Measurements from ENCODE around the gene XYLT1.
"Not testable (repeated sequence)": the region's sequence is repeated elsewhere in the genome, so short reads cannot be mapped to it uniquely, and the experiment has no call there.

XYLT1 gene

GRCh38 chr16:17470908-17471718 lies at the start of gene XYLT1:
XYLT1 (minus strand) TSS chr16:17470960; CDS start chr16:17470796, 164 bp downstream.
- DNase-seq: no peak

GRCh38 chr16:17520111-17520510 lies 49.4 kb upstream of the XYLT1 start:
- DNase-seq: no peak

GRCh38 chr16:17519101-17519955 lies 48.6 kb upstream of the XYLT1 start:
- no peak for DNase-seq

- no peak for DNase-seq
These were observed 47.7 kb upstream of the XYLT1 start for GRCh38 chr16:17518441-17518840.

- no peak for DNase-seq
These were observed 44.9 kb upstream of the XYLT1 start for GRCh38 chr16:17515421-17516210.

GRCh38 chr16:17512636-17513220 lies 42.0 kb upstream of the XYLT1 start:
- DNase-seq: no peak

- DNase-seq: no peak
These were observed 40.6 kb upstream of the XYLT1 start for GRCh38 chr16:17511340-17511739.

- DNase-seq: no peak
These were observed 39.8 kb upstream of the XYLT1 start for GRCh38 chr16:17510567-17510966.

- no peak for DNase-seq
These were observed 38.4 kb upstream of the XYLT1 start for GRCh38 chr16:17509194-17509593.

- no peak for DNase-seq
These were observed 37.5 kb upstream of the XYLT1 start for GRCh38 chr16:17508303-17508702.

GRCh38 chr16:17507516-17507915 lies 36.8 kb upstream of the XYLT1 start:
- DNase-seq: not testable (repeated sequence)

GRCh38 chr16:17505828-17506227 lies 35.1 kb upstream of the XYLT1 start:
- not testable (repeated sequence) for DNase-seq

- DNase-seq: no peak
These were observed 33.3 kb upstream of the XYLT1 start for GRCh38 chr16:17504050-17504449.

GRCh38 chr16:17503331-17503730 lies 32.6 kb upstream of the XYLT1 start:
- no peak for DNase-seq

- DNase-seq: no peak
These were observed 30.6 kb upstream of the XYLT1 start for GRCh38 chr16:17501321-17501720.

- DNase-seq: no peak
These were observed 28.6 kb upstream of the XYLT1 start for GRCh38 chr16:17499223-17499902.

- DNase-seq: no peak
These were observed 26.9 kb upstream of the XYLT1 start for GRCh38 chr16:17497648-17498047.

GRCh38 chr16:17496891-17497290 lies 26.1 kb upstream of the XYLT1 start:
- no peak for DNase-seq

- no peak for DNase-seq
These were observed 22.3 kb upstream of the XYLT1 start for GRCh38 chr16:17493012-17493411.

- DNase-seq: no peak
These were observed 20.4 kb upstream of the XYLT1 start for GRCh38 chr16:17491140-17491662.

- no peak for DNase-seq
These were observed 17.7 kb upstream of the XYLT1 start for GRCh38 chr16:17488506-17488905.

- DNase-seq: no peak
These were observed 12.6 kb upstream of the XYLT1 start for GRCh38 chr16:17483351-17483750.
